ENCODE data around the gene ANKRD45. TPM values are rescaled to one million over a fixed set of nuclear protein-coding genes. Genes with fewer than 3 reads are reported as not detected.
A peak's percentile ranks its signal among the peaks of the same experiment; 100 is the strongest.
"Not testable (repeated sequence)": the region's sequence is repeated elsewhere in the genome, so short reads cannot be mapped to it uniquely, and the experiment has no call there.

Gene ANKRD45
- total RNA-seq, 1 experiment from 2014 or later, result 0.73 TPM

GRCh38 chr1:173628888-173629287 lies 40.8 kb downstream of the ANKRD45 start:
- no peak for TF ChIP-seq EZH2 (IDR thresholded peaks at IDR 0.05; ENCODE audit: borderline replicate concordance, low read depth, low read length, poor library complexity, severe bottlenecking)
- TF ChIP-seq CTCF (conservative IDR thresholded peaks at IDR 0.05; ENCODE audit: low read depth, low read length), result 0 out of 2 replicates have a peak, but pooled peaks have one; percentile 21
- BruUV-seq (replicated peaks), result no TSS peak
- CTCF ChIA-PET, result no interaction called here

GRCh38 chr1:173627269-173627668 lies 42.4 kb downstream of the ANKRD45 start:
- POLR2A ChIA-PET (ENCODE audit: low non-redundant PET), result no interaction called here
- no TSS peak for BruUV-seq (replicated peaks)
- TF ChIP-seq EZH2 (IDR thresholded peaks at IDR 0.05; ENCODE audit: borderline replicate concordance, low read depth, low read length, poor library complexity, severe bottlenecking) (no peak), CTCF (conservative IDR thresholded peaks at IDR 0.05; ENCODE audit: low read depth, low read length) (no peak)
- H3K4me3 ChIP-seq (ENCODE audit: low read depth, low read length, poor library complexity, severe bottlenecking), result no peak overlapping the region
- H3K27ac ChIP-seq (ENCODE audit: low read depth, low read length, poor library complexity, severe bottlenecking), result no peak overlapping the region
- no peaks in the 10 kb centered on the region for H3K9me3 ChIP-seq (ENCODE audit: low read depth, low read length, poor library complexity, severe bottlenecking)
- no peaks in the 10 kb centered on the region for H3K27me3 ChIP-seq (replicated peaks; ENCODE audit: insufficient read depth, low read depth, low read length, poor library complexity)
- intact Hi-C loops (cut with micrococcal nuclease; ENCODE audit: unreplicated experiment), result no loop called here
- no peaks in the 10 kb centered on the region for H3K4me1 ChIP-seq (ENCODE audit: insufficient read depth, low read length, poor library complexity, severe bottlenecking)
- H3K36me3 ChIP-seq (ENCODE audit: insufficient read depth, low read length, poor library complexity, severe bottlenecking), result no peaks in the 10 kb centered on the region
- CTCF ChIA-PET, result no interaction called here
- no peak for DNase-seq (ENCODE audit: low spot score)

More at GRCh38 chr1:173628888-173629287, 40.8 kb downstream of the ANKRD45 start:
- no peaks in the 10 kb centered on the region for H3K9me3 ChIP-seq (ENCODE audit: low read depth, low read length, poor library complexity, severe bottlenecking)
- intact Hi-C loops (cut with micrococcal nuclease; ENCODE audit: unreplicated experiment), result no loop called here
- no peaks in the 10 kb centered on the region for H3K4me1 ChIP-seq (ENCODE audit: insufficient read depth, low read length, poor library complexity, severe bottlenecking)
- no peak overlapping the region for H3K27ac ChIP-seq (ENCODE audit: low read depth, low read length, poor library complexity, severe bottlenecking)
- H3K4me3 ChIP-seq (ENCODE audit: low read depth, low read length, poor library complexity, severe bottlenecking), result no peak overlapping the region
- no peak for DNase-seq (ENCODE audit: low spot score)
- POLR2A ChIA-PET (ENCODE audit: low non-redundant PET), result no interaction called here
- H3K27me3 ChIP-seq (replicated peaks; ENCODE audit: insufficient read depth, low read depth, low read length, poor library complexity), result no peaks in the 10 kb centered on the region
- H3K36me3 ChIP-seq (ENCODE audit: insufficient read depth, low read length, poor library complexity, severe bottlenecking), result no peaks in the 10 kb centered on the region

GRCh38 chr1:173616859-173617258 lies 52.8 kb downstream of the ANKRD45 start:
- no peaks in the 10 kb centered on the region for H3K9me3 ChIP-seq (ENCODE audit: low read depth, low read length, poor library complexity, severe bottlenecking)
- no peak for DNase-seq (ENCODE audit: low spot score)
- no peak for TF ChIP-seq CTCF (conservative IDR thresholded peaks at IDR 0.05; ENCODE audit: low read depth, low read length)
- no peak for TF ChIP-seq EZH2 (IDR thresholded peaks at IDR 0.05; ENCODE audit: borderline replicate concordance, low read depth, low read length, poor library complexity, severe bottlenecking)
- H3K27me3 ChIP-seq (replicated peaks; ENCODE audit: insufficient read depth, low read depth, low read length, poor library complexity), result no peaks in the 10 kb centered on the region
- ChIA-PET CTCF (no interaction called here), POLR2A (ENCODE audit: low non-redundant PET) (no interaction called here)
- no peaks in the 10 kb centered on the region for H3K4me1 ChIP-seq (ENCODE audit: insufficient read depth, low read length, poor library complexity, severe bottlenecking)
- H3K27ac ChIP-seq (ENCODE audit: low read depth, low read length, poor library complexity, severe bottlenecking), result no peak overlapping the region
- BruUV-seq (replicated peaks), result no TSS peak
- H3K36me3 ChIP-seq (ENCODE audit: insufficient read depth, low read length, poor library complexity, severe bottlenecking), result no peaks in the 10 kb centered on the region
- intact Hi-C loops (cut with micrococcal nuclease; ENCODE audit: unreplicated experiment), result no loop called here
- H3K4me3 ChIP-seq (ENCODE audit: low read depth, low read length, poor library complexity, severe bottlenecking), result no peak overlapping the region

GRCh38 chr1:173613086-173613485 lies 56.6 kb downstream of the ANKRD45 start:
- H3K4me1 ChIP-seq (ENCODE audit: insufficient read depth, low read length, poor library complexity, severe bottlenecking); POLR2A ChIA-PET (ENCODE audit: low non-redundant PET); BruUV-seq (replicated peaks); H3K27ac ChIP-seq (ENCODE audit: low read depth, low read length, poor library complexity, severe bottlenecking); H3K27me3 ChIP-seq (replicated peaks; ENCODE audit: insufficient read depth, low read depth, low read length, poor library complexity); H3K9me3 ChIP-seq (ENCODE audit: low read depth, low read length, poor library complexity, severe bottlenecking); DNase-seq (ENCODE audit: low spot score); CTCF ChIA-PET; H3K36me3 ChIP-seq (ENCODE audit: insufficient read depth, low read length, poor library complexity, severe bottlenecking); H3K4me3 ChIP-seq (ENCODE audit: low read depth, low read length, poor library complexity, severe bottlenecking); intact Hi-C loops (cut with micrococcal nuclease; ENCODE audit: unreplicated experiment): not testable (repeated sequence)

Data from A673 (cell line).